Measurements from ENCODE around the gene CDC7.

CDC7 gene

GRCh38 chr1:91552596-91552995, 51.9 kb downstream of the CDC7 start:
- Histone ChIP-seq H3K4me3 (ENCODE audit: low read depth, low read length) (no peak overlapping the region), H3K4me1 (ENCODE audit: control insufficient read depth, insufficient read depth, low read length) (no peaks in the 10 kb centered on the region), H3K27ac (ENCODE audit: extremely low read depth, low read depth, low read length) (no peak overlapping the region), H3K9me3 (ENCODE audit: control insufficient read depth, insufficient read depth, low read depth, low read length) (no peaks in the 10 kb centered on the region), H3K36me3 (ENCODE audit: control insufficient read depth in 2 of 2, insufficient read depth in 1 of 2, low read length in 2 of 2) (no peaks in the 10 kb centered on the region)
- TF ChIP-seq ZNF341 (tag by site-specific recombination; IDR thresholded peaks at IDR 0.05; ENCODE audit: low read depth): no peak
- TF ChIP-seq ZNF501 (tag by site-specific recombination; IDR thresholded peaks at IDR 0.05): no peak
- no peak for TF ChIP-seq ZNF530 (tag by site-specific recombination; IDR thresholded peaks at IDR 0.05; ENCODE audit: low read depth)
- POLR2A ChIA-PET: no interaction called here
- CTCF ChIA-PET: no interaction called here

- H3K36me3 ChIP-seq (ENCODE audit: control insufficient read depth in 2 of 2, insufficient read depth in 1 of 2, low read length in 2 of 2): no peaks in the 10 kb centered on the region
- no peak overlapping the region for H3K4me3 ChIP-seq (ENCODE audit: low read depth, low read length)
- ChIA-PET POLR2A (no interaction called here), CTCF (no interaction called here)
- TF ChIP-seq ZNF571 (tag by site-specific recombination; IDR thresholded peaks at IDR 0.05) (no peak), ZNF404 (tag by site-specific recombination; IDR thresholded peaks at IDR 0.05) (no peak), ZNF112 (tag by site-specific recombination; IDR thresholded peaks at IDR 0.05) (no peak), ZNF324 (tag by site-specific recombination; IDR thresholded peaks at IDR 0.05) (no peak), WT1 (tag by site-specific recombination; IDR thresholded peaks at IDR 0.05) (no peak), SP3 (tag by site-specific recombination; IDR thresholded peaks at IDR 0.05) (no peak), ZNF645 (tag by site-specific recombination; IDR thresholded peaks at IDR 0.05) (no peak), ZNF146 (tag by site-specific recombination; IDR thresholded peaks at IDR 0.05) (no peak), PRDM10 (tag by site-specific recombination; IDR thresholded peaks at IDR 0.05) (no peak)
- no peaks in the 10 kb centered on the region for H3K9me3 ChIP-seq (ENCODE audit: control insufficient read depth, insufficient read depth, low read depth, low read length)
- no peaks in the 10 kb centered on the region for H3K4me1 ChIP-seq (ENCODE audit: control insufficient read depth, insufficient read depth, low read length)
- H3K27ac ChIP-seq (ENCODE audit: extremely low read depth, low read depth, low read length): no peak overlapping the region
Measured at GRCh38 chr1:91553177-91553591, 52.5 kb downstream of the CDC7 start.

GRCh38 chr1:91555074-91555730, 54.6 kb downstream of the CDC7 start:
- Histone ChIP-seq H3K36me3 (ENCODE audit: control insufficient read depth in 2 of 2, insufficient read depth in 1 of 2, low read length in 2 of 2) (no peaks in the 10 kb centered on the region), H3K27ac (ENCODE audit: extremely low read depth, low read depth, low read length) (no peak overlapping the region), H3K4me3 (ENCODE audit: low read depth, low read length) (no peak overlapping the region), H3K9me3 (ENCODE audit: control insufficient read depth, insufficient read depth, low read depth, low read length) (no peaks in the 10 kb centered on the region), H3K4me1 (ENCODE audit: control insufficient read depth, insufficient read depth, low read length) (no peaks in the 10 kb centered on the region)
- CTCF ChIA-PET: no interaction called here
- POLR2A ChIA-PET: no interaction called here
- no peak for TF ChIP-seq ZSCAN30 (tag by site-specific recombination; IDR thresholded peaks at IDR 0.05)
- no peak for TF ChIP-seq MZF1 (tag by site-specific recombination; IDR thresholded peaks at IDR 0.05; ENCODE audit: borderline replicate concordance)
- TF ChIP-seq OVOL3 (tag by site-specific recombination; IDR thresholded peaks at IDR 0.05): no peak
- TF ChIP-seq ZNF660 (tag by site-specific recombination; IDR thresholded peaks at IDR 0.05): no peak
- no peak for TF ChIP-seq GFI1B (tag by site-specific recombination; IDR thresholded peaks at IDR 0.05)
- no peak for TF ChIP-seq SCRT2 (tag by site-specific recombination; IDR thresholded peaks at IDR 0.05)
- TF ChIP-seq KLF17 (tag by site-specific recombination; IDR thresholded peaks at IDR 0.05): no peak
- no peak for TF ChIP-seq ZNF658 (tag by site-specific recombination; IDR thresholded peaks at IDR 0.05)
- no peak for TF ChIP-seq PRDM6 (tag by site-specific recombination; IDR thresholded peaks at IDR 0.05)
- no peak for TF ChIP-seq ZNF639 (tag by site-specific recombination; IDR thresholded peaks at IDR 0.05)

Measured in HEK293 (cell line).